ENCODE results near the gene CCDC137. TPM values are rescaled to one million over a fixed set of nuclear protein-coding genes. Genes with fewer than 3 reads are reported as not detected.
A peak's percentile ranks its signal among the peaks of the same experiment; 100 is the strongest.

Gene CCDC137
- polyA plus RNA-seq, 1 donor, result 16.8 TPM

GRCh38 chr17:81702934-81703746 lies 36.6 kb downstream of the CCDC137 start, which contains the start of gene MRPL12:
Gene MRPL12 (plus strand): TSS chr17:81703367. CDS start chr17:81703502, 135 bp downstream.
- peak; percentile 94 for DNase-seq

GRCh38 chr17:81703747-81704654 lies 37.5 kb downstream of the CCDC137 start:
- no peak for DNase-seq

- no peak for DNase-seq
These were observed 39.1 kb downstream of the CCDC137 start for GRCh38 chr17:81705518-81706231.

GRCh38 chr17:81706232-81706611 lies 39.7 kb downstream of the CCDC137 start:
- DNase-seq, result no peak

- DNase-seq, result no peak
These were observed 40.5 kb downstream of the CCDC137 start for GRCh38 chr17:81706757-81707624.

- DNase-seq, result no peak
These were observed 41.4 kb downstream of the CCDC137 start for GRCh38 chr17:81707725-81708646.

GRCh38 chr17:81708739-81709185 lies 42.2 kb downstream of the CCDC137 start:
- no peak for DNase-seq

- DNase-seq, result no peak
These were observed 44.2 kb downstream of the CCDC137 start for GRCh38 chr17:81710514-81711308.

GRCh38 chr17:81711814-81712467 lies 45.4 kb downstream of the CCDC137 start, which contains the start of gene SLC25A10:
Gene SLC25A10 (plus strand): TSS chr17:81712284. CDS start chr17:81712427, 143 bp downstream.
- peak; percentile 84 for DNase-seq

- DNase-seq, result no peak
These were observed 46.0 kb downstream of the CCDC137 start for GRCh38 chr17:81712468-81713003.

- DNase-seq, result no peak
These were observed 46.5 kb downstream of the CCDC137 start for GRCh38 chr17:81713004-81713555.

- no peak for DNase-seq
These were observed 47.2 kb downstream of the CCDC137 start for GRCh38 chr17:81713556-81714411.

- DNase-seq, result no peak
These were observed 48.0 kb downstream of the CCDC137 start for GRCh38 chr17:81714412-81715106.

- DNase-seq, result no peak
These were observed 48.8 kb downstream of the CCDC137 start for GRCh38 chr17:81715107-81715871.

GRCh38 chr17:81715872-81716673 lies 49.5 kb downstream of the CCDC137 start:
- no peak for DNase-seq

Measured in hindlimb muscle (tissue), 1 donor.